H9 (cell line): ENCODE results near the gene ACBD3. TPM values are rescaled to one million over a fixed set of nuclear protein-coding genes. Genes with fewer than 3 reads are reported as not detected.

Experiments
- DNase-seq: peaks from one replicate; pipeline ENCODE4 v3.0.0-alpha.2; 2017
- H2AFZ ChIP-seq: one replicate; pipeline ENCODE4 v1.6.1; 2013; ENCODE audit warnings: mild to moderate bottlenecking, low read length, control low read depth, moderate library complexity
- H2AK5ac ChIP-seq: 2 replicates; pipeline ENCODE4 v1.6.1; 2013; ENCODE audit warnings: low read length, control low read depth, mixed read lengths; ENCODE audit not compliant: insufficient read length
- H2BK120ac ChIP-seq: one replicate; pipeline ENCODE4 v1.6.1; 2013; ENCODE audit warnings: low read depth, mild to moderate bottlenecking, low read length, control low read depth, inconsistent platforms; ENCODE audit not compliant: poor library complexity, severe bottlenecking
- H2BK12ac ChIP-seq: 2 replicates; pipeline ENCODE4 v1.6.1; 2013; ENCODE audit warnings: low read length, control low read depth, mixed read lengths, low read depth; ENCODE audit not compliant: insufficient read length
- H2BK15ac ChIP-seq: 2 replicates; pipeline ENCODE4 v1.6.1; 2013; ENCODE audit warnings: low read depth, low read length, control low read depth
- H2BK20ac ChIP-seq: one replicate; pipeline ENCODE4 v1.6.1; 2013; ENCODE audit warnings: low read depth, mild to moderate bottlenecking, low read length, control low read depth, inconsistent platforms; ENCODE audit not compliant: poor library complexity, severe bottlenecking
- H2BK5ac ChIP-seq: 2 replicates; pipeline ENCODE4 v1.6.1; 2013; ENCODE audit warnings: low read length, control low read depth, mixed read lengths; ENCODE audit not compliant: insufficient read length
- H3K14ac ChIP-seq: 2 replicates; pipeline ENCODE4 v1.6.1; 2013; ENCODE audit warnings: low read length, control low read depth; ENCODE audit not compliant: insufficient read depth
- H3K18ac ChIP-seq: 2 replicates; pipeline ENCODE4 v1.6.1; 2013; ENCODE audit warnings: low read depth, mild to moderate bottlenecking, mixed read lengths, low read length, control low read depth; ENCODE audit not compliant: insufficient read length
- H3K23ac ChIP-seq: 2 replicates; pipeline ENCODE4 v1.6.1; 2013; ENCODE audit warnings: low read length, control low read depth, mixed read lengths, low read depth; ENCODE audit not compliant: insufficient read length
- H3K23me2 ChIP-seq: 2 replicates; pipeline ENCODE4 v1.6.1; 2013; ENCODE audit warnings: low read depth, mild to moderate bottlenecking, mixed read lengths, low read length, control low read depth; ENCODE audit not compliant: insufficient read length, poor library complexity, severe bottlenecking
- H3K27ac ChIP-seq: 2 replicates; pipeline ENCODE4 v1.5.1; 2013; ENCODE audit warnings: low read length, control low read depth, mixed read lengths, low read depth; ENCODE audit not compliant: insufficient read length
- H3K27me3 ChIP-seq: 2 replicates; pipeline ENCODE4 v1.6.1; 2013; ENCODE audit warnings: low read length, control low read depth, inconsistent platforms; ENCODE audit not compliant: insufficient read depth
- H3K4ac ChIP-seq: 2 replicates; pipeline ENCODE4 v1.6.1; 2013; ENCODE audit warnings: low read depth, mild to moderate bottlenecking, control low read depth, inconsistent platforms, low read length, moderate library complexity
- H3K4me1 ChIP-seq: 2 replicates; pipeline ENCODE4 v1.6.1; 2013; ENCODE audit warnings: low read length, control low read depth, inconsistent platforms; ENCODE audit not compliant: insufficient read depth
- H3K4me2 ChIP-seq: 2 replicates; pipeline ENCODE4 v1.6.1; 2013; ENCODE audit warnings: low read length, control low read depth, mixed read lengths; ENCODE audit not compliant: insufficient read length, insufficient read depth
- H3K56ac ChIP-seq: 2 replicates; pipeline ENCODE4 v1.6.1; 2013; ENCODE audit warnings: low read depth, mild to moderate bottlenecking, mixed read lengths, low read length, control low read depth; ENCODE audit not compliant: insufficient read length
- H3K79me1 ChIP-seq: 2 replicates; pipeline ENCODE4 v1.6.1; 2013; ENCODE audit warnings: low read depth, mild to moderate bottlenecking, moderate library complexity, low read length, control low read depth, inconsistent platforms; ENCODE audit not compliant: insufficient read depth, poor library complexity, severe bottlenecking
- H3K79me2 ChIP-seq: 2 replicates; pipeline ENCODE4 v1.6.1; 2013; ENCODE audit warnings: low read length, control low read depth, inconsistent platforms; ENCODE audit not compliant: insufficient read depth
- H3K9ac ChIP-seq: 2 replicates; pipeline ENCODE4 v1.6.1; 2013; ENCODE audit warnings: low read length, control low read depth, mixed read lengths; ENCODE audit not compliant: insufficient read length; ENCODE audit errors: extremely low read depth
- H3K9me3 ChIP-seq: one replicate; pipeline ENCODE4 v1.6.1; 2013; ENCODE audit warnings: low read depth, low read length, inconsistent platforms; ENCODE audit not compliant: control insufficient read depth
- H3T11ph ChIP-seq: one replicate; pipeline ENCODE4 v1.6.1; 2013; ENCODE audit warnings: mild to moderate bottlenecking, low read length, control low read depth, inconsistent platforms
- H4K20me1 ChIP-seq: one replicate; pipeline ENCODE4 v1.6.1; 2013; ENCODE audit not compliant: control insufficient read depth, insufficient read length, insufficient read depth
- H4K5ac ChIP-seq: 2 replicates; pipeline ENCODE4 v1.6.1; 2013; ENCODE audit warnings: low read depth, mild to moderate bottlenecking, mixed read lengths, low read length, control low read depth; ENCODE audit not compliant: insufficient read length
- H4K8ac ChIP-seq: replicated peaks from 2 replicates; pipeline ENCODE4 v1.6.1; 2013; ENCODE audit warnings: low read length, control low read depth, mixed read lengths, low read depth; ENCODE audit not compliant: insufficient read length
- H4K91ac ChIP-seq: 2 replicates; pipeline ENCODE4 v1.6.1; 2013; ENCODE audit warnings: low read depth, mild to moderate bottlenecking, moderate library complexity, mixed read lengths, low read length, control low read depth; ENCODE audit not compliant: insufficient read length
- H3K27ac Mint-ChIP-seq, 3 experiments: 2 replicates in 2 of 3; 3 replicates in 1 of 3; pipeline ENCODE4 v1.8.0; 2020 to 2021; ENCODE audit warnings: mixed read lengths in 3 of 3, mild to moderate bottlenecking in 1 of 3, moderate library complexity in 1 of 3
- H3K27me3 Mint-ChIP-seq: 2 replicates; pipeline ENCODE4 v1.8.0; 2021; ENCODE audit warnings: low read depth, mild to moderate bottlenecking, moderate library complexity, mixed read lengths
- H3K36me3 Mint-ChIP-seq, 3 experiments: 2 replicates in 2 of 3; 3 replicates in 1 of 3; pipeline ENCODE4 v1.8.0; 2020 to 2021; ENCODE audit warnings: low read depth in 3 of 3, mixed read lengths in 3 of 3; ENCODE audit not compliant: insufficient read depth in 1 of 3
- H3K4me1 Mint-ChIP-seq, 2 experiments: 2 replicates each; pipeline ENCODE4 v1.8.0; 2020; ENCODE audit warnings: mixed read lengths in 2 of 2
- H3K4me3 Mint-ChIP-seq, 2 experiments: 2 replicates in 1 of 2; 3 replicates in 1 of 2; pipeline ENCODE4 v1.8.0; 2020 to 2021; ENCODE audit warnings: mild to moderate bottlenecking in 2 of 2, mixed read lengths in 2 of 2, moderate library complexity in 1 of 2
- H3K9me3 Mint-ChIP-seq, 2 experiments: 2 replicates in 1 of 2; 3 replicates in 1 of 2; pipeline ENCODE4 v1.8.0; 2020; ENCODE audit warnings: mild to moderate bottlenecking in 2 of 2, mixed read lengths in 2 of 2, moderate library complexity in 1 of 2
- WGBS: extraction: QIAGEN DNeasy Blood & Tissue Kit; methylation state at CpG from one replicate; pipeline ENCODE4 v1.1.7; 2013; ENCODE audit warnings: missing lambda C conversion rate, low lambda C conversion rate, mixed read lengths; ENCODE audit not compliant: insufficient read length; ENCODE audit errors: extremely low coverage; 5-methylcytosine and 5-hydroxymethylcytosine counted together
- total RNA-seq: library from RNA; stranded (reverse); gene quantifications from 2 replicates; pipeline ENCODE4 v1.2.1, GENCODE V29; 2021
- TF ChIP-seq, protein P1 (sequence below): fragments of 200-600 bp; sonication (generic); conservative IDR thresholded peaks from 3 replicates; pipeline ENCODE4 v1.8.0; 2021; ENCODE audit warnings: antibody characterized with exemption, mild to moderate bottlenecking

The ACBD3 gene
- total RNA-seq, 1 experiment from 2014 or later: 30.8 TPM

DNA sequence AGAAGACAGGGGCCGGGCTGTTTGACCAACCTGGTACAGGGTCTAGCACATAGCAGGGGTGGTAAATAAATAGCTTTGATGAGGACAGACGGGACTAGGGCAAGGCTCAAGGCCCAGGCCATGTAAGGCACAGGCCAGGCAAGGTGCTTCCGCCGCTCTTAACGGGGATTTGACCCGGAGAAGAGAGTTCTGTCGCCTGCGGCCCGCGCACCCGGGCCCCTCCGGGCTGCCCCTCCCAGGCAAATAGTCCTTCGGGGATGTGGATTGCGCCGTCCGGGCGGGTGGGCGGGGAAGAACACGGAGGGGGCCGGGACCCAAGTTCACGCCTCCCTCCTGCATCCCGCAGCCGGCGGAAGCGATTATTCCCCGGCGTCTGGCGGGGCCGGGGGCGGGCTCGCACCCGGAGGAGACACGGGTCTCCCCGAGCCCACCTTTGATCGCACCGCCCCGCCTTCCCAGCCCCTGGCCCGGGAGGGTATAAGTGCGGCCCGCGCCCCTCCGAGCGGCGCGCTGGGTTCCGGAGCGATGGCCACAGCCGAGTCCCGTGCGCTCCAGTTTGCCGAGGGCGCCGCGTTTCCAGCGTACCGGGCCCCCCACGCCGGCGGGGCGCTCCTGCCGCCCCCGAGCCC, 36.7 kb upstream of the ACBD3 start, which contains the start of gene MIXL1:
Gene MIXL1 (plus strand): TSS at position 508 of the 629 bp plus-strand sequence. CDS start 18 bp downstream, at position 526.
- Histone ChIP-seq H4K8ac (no peak within 1 kb of the TSS), H3K27me3 (no peaks in the 10 kb centered on the region; the same call in 1 of the 2 replicates), H3K23me2 (peaks cover 3% of the 10 kb centered on the region), H3K14ac (no peak within 1 kb of the TSS), H3K4ac (no peak within 1 kb of the TSS), H3K23ac (no peak within 1 kb of the TSS), H3K79me2 (no peaks in the 10 kb centered on the region), H2BK5ac (no peak within 1 kb of the TSS), H4K20me1 (no peaks in the 10 kb centered on the region), H3K4me1 (no peaks in the 10 kb centered on the region), H3K79me1 (no peaks in the 10 kb centered on the region), H3K56ac (no peak within 1 kb of the TSS), H2BK20ac (no peak within 1 kb of the TSS), H3T11ph (no peak within 1 kb of the TSS), H3K4me2 (peak within 1 kb of the TSS; percentile 62), H2AK5ac (no peak within 1 kb of the TSS), H2BK120ac (no peak within 1 kb of the TSS), H2AFZ (no peak within 1 kb of the TSS), H2BK15ac (no peak within 1 kb of the TSS), H4K5ac (no peak within 1 kb of the TSS), H4K91ac (no peak within 1 kb of the TSS), H3K9ac (peak within 1 kb of the TSS; percentile 4), H3K18ac (no peak within 1 kb of the TSS), H3K9me3 (no peaks in the 10 kb centered on the region), H2BK12ac (no peak within 1 kb of the TSS), H3K27ac (no peak within 1 kb of the TSS)
- peaks cover 14 to 18% of the 10 kb centered on the region in 2 experiments for H3K4me1 Mint-ChIP-seq
- DNase-seq: peak; percentile 66
- peak within 1 kb of the TSS; percentile 77 to 84 for H3K4me3 Mint-ChIP-seq
- no peaks in the 10 kb centered on the region; a peak in 1 of 5 replicates for H3K9me3 Mint-ChIP-seq
- peaks cover 0 to 5% (median 0%) of the 10 kb centered on the region in 3 experiments; a peak in 2 of 7 replicates for H3K36me3 Mint-ChIP-seq
- no peak within 1 kb of the TSS for H3K27ac Mint-ChIP-seq
- peaks cover 31% of the 10 kb centered on the region for H3K27me3 Mint-ChIP-seq
- TF ChIP-seq, protein P1, sequence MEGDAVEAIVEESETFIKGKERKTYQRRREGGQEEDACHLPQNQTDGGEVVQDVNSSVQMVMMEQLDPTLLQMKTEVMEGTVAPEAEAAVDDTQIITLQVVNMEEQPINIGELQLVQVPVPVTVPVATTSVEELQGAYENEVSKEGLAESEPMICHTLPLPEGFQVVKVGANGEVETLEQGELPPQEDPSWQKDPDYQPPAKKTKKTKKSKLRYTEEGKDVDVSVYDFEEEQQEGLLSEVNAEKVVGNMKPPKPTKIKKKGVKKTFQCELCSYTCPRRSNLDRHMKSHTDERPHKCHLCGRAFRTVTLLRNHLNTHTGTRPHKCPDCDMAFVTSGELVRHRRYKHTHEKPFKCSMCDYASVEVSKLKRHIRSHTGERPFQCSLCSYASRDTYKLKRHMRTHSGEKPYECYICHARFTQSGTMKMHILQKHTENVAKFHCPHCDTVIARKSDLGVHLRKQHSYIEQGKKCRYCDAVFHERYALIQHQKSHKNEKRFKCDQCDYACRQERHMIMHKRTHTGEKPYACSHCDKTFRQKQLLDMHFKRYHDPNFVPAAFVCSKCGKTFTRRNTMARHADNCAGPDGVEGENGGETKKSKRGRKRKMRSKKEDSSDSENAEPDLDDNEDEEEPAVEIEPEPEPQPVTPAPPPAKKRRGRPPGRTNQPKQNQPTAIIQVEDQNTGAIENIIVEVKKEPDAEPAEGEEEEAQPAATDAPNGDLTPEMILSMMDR: no peak
- WGBS: no CpG with 5 or more reads among the region's 62 CpGs
